ENCODE data around the gene HENMT1.

DNA sequence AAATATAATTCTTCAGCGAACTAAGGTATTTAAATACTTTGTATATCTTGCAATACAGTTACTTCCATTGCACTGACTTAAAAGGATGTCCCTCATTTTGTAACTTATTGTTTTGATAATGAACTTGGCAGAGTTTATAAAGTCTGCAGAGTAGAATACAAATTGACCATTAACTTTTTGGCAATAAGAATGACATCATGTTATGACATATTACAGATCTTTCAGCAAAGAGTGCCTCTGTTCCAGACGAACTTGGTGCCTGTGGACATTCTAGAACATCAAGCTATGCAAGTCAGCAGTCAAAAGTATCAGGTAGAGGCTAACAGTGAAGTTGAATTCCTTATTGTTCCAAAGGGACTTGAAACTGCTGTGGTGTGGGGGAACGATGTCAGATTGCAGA lies 32.9 kb downstream of the HENMT1 start:
- TF ChIP-seq, protein P1, sequence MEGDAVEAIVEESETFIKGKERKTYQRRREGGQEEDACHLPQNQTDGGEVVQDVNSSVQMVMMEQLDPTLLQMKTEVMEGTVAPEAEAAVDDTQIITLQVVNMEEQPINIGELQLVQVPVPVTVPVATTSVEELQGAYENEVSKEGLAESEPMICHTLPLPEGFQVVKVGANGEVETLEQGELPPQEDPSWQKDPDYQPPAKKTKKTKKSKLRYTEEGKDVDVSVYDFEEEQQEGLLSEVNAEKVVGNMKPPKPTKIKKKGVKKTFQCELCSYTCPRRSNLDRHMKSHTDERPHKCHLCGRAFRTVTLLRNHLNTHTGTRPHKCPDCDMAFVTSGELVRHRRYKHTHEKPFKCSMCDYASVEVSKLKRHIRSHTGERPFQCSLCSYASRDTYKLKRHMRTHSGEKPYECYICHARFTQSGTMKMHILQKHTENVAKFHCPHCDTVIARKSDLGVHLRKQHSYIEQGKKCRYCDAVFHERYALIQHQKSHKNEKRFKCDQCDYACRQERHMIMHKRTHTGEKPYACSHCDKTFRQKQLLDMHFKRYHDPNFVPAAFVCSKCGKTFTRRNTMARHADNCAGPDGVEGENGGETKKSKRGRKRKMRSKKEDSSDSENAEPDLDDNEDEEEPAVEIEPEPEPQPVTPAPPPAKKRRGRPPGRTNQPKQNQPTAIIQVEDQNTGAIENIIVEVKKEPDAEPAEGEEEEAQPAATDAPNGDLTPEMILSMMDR (IDR thresholded peaks at IDR 0.05) = no peak
- TF ChIP-seq POLR2AphosphoS5 (IDR thresholded peaks at IDR 0.05; ENCODE audit: insufficient read depth in 1 of 2, low read depth in 1 of 2) = no peak

Measured in vagina (tissue), 2 donors.